Measurements from ENCODE around the gene VPS25. TPM values are rescaled to one million over a fixed set of nuclear protein-coding genes. Genes with fewer than 3 reads are reported as not detected.

The VPS25 gene
- total and polyA plus RNA-seq, 9 of the 15 experiments (the other 6 are each of a cell fraction or from before 2014, with no cell fraction given), result 123 to 352 (median 180) TPM

DNA sequence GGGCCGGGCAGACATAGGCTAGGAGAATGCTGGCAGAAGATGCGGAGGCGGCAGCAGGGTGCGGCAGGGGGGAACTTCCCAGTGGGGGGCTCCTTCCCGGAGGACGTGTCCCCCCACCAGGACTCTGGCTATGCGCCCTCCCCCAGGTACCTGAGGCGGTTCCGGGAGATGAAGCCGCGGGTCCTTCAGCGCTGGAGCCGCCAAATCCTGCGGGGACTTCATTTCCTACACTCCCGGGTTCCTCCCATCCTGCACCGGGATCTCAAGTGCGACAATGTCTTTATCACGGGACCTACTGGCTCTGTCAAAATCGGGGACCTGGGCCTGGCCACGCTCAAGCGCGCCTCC is 10.5 kb downstream of the VPS25 start (continued):
- TF ChIP-seq, protein P1, sequence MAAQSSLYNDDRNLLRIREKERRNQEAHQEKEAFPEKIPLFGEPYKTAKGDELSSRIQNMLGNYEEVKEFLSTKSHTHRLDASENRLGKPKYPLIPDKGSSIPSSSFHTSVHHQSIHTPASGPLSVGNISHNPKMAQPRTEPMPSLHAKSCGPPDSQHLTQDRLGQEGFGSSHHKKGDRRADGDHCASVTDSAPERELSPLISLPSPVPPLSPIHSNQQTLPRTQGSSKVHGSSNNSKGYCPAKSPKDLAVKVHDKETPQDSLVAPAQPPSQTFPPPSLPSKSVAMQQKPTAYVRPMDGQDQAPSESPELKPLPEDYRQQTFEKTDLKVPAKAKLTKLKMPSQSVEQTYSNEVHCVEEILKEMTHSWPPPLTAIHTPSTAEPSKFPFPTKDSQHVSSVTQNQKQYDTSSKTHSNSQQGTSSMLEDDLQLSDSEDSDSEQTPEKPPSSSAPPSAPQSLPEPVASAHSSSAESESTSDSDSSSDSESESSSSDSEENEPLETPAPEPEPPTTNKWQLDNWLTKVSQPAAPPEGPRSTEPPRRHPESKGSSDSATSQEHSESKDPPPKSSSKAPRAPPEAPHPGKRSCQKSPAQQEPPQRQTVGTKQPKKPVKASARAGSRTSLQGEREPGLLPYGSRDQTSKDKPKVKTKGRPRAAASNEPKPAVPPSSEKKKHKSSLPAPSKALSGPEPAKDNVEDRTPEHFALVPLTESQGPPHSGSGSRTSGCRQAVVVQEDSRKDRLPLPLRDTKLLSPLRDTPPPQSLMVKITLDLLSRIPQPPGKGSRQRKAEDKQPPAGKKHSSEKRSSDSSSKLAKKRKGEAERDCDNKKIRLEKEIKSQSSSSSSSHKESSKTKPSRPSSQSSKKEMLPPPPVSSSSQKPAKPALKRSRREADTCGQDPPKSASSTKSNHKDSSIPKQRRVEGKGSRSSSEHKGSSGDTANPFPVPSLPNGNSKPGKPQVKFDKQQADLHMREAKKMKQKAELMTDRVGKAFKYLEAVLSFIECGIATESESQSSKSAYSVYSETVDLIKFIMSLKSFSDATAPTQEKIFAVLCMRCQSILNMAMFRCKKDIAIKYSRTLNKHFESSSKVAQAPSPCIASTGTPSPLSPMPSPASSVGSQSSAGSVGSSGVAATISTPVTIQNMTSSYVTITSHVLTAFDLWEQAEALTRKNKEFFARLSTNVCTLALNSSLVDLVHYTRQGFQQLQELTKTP (IDR thresholded peaks at IDR 0.05; ENCODE audit: low read depth in 1 of 2, partially characterized antibody in 2 of 2), result no peak

DNA sequence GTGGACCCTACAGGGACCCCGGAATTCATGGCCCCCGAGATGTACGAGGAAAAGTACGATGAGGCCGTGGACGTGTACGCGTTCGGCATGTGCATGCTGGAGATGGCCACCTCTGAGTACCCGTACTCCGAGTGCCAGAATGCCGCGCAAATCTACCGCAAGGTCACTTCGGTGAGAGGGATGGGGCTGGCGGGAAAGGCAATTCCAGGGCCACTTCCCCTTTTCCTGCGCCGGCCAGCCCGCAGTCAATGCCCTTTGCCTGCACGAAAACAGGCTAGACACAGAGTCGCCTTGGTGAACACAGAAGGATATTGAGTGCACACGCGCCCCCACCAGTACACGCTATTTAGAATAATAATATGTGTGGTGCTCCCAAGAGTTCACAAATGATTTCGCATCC is 11.2 kb downstream of the VPS25 start:
- H3K27ac ChIP-seq (ENCODE audit: extremely low read depth, low read depth, low read length), result no peak overlapping the region
- H3K36me3 ChIP-seq (ENCODE audit: control insufficient read depth, insufficient read depth, low read length), result peaks cover 71% of the 10 kb centered on the region
- CTCF ChIA-PET (ENCODE audit: low intra/inter-chr PET ratio), result interaction anchor here (0.5 kb wide), 1 partner anchor 55 kb away, joined by 3 read pairs; no protein-coding TSS in a partner anchor
- no peak overlapping the region for H2AFZ ChIP-seq (ENCODE audit: low read depth, low read length)
- peaks cover 33% of the 10 kb centered on the region for H3K79me2 ChIP-seq (ENCODE audit: control insufficient read depth, insufficient read depth, low read length)
- POLR2A ChIA-PET, result interaction anchor here (5.2 kb wide), 1 partner anchor 12 kb away, joined by 47 read pairs; the partner anchor contains the start of genes CNTD1 and COA3
- in situ Hi-C loops (cut with MboI) (no loop called here), intact Hi-C loops (cut with micrococcal nuclease) (no loop called here)
- peaks cover 17 to 68% of the 10 kb centered on the region in 2 experiments; a peak in 4 of 5 replicates for H3K4me1 ChIP-seq (replicated peaks in 1 of 2; ENCODE audit: control insufficient read depth in 2 of 2, insufficient read depth in 2 of 2, low read length in 2 of 2)
- H3K9me1 ChIP-seq (ENCODE audit: control insufficient read depth, insufficient read depth, low read length), result no peaks in the 10 kb centered on the region
- H3K4me2 ChIP-seq (ENCODE audit: insufficient read depth, low read length), result no peak overlapping the region
- DNase-seq (ENCODE audit: extremely low read depth in 1 of 4, low spot score in 3 of 4), result no peak
- FAIRE-seq, result no peak
- no peaks in the 10 kb centered on the region for H3K9me3 ChIP-seq (replicated peaks; ENCODE audit: control insufficient read depth, insufficient read depth, low read depth, low read length)
- TF ChIP-seq, protein P2, sequence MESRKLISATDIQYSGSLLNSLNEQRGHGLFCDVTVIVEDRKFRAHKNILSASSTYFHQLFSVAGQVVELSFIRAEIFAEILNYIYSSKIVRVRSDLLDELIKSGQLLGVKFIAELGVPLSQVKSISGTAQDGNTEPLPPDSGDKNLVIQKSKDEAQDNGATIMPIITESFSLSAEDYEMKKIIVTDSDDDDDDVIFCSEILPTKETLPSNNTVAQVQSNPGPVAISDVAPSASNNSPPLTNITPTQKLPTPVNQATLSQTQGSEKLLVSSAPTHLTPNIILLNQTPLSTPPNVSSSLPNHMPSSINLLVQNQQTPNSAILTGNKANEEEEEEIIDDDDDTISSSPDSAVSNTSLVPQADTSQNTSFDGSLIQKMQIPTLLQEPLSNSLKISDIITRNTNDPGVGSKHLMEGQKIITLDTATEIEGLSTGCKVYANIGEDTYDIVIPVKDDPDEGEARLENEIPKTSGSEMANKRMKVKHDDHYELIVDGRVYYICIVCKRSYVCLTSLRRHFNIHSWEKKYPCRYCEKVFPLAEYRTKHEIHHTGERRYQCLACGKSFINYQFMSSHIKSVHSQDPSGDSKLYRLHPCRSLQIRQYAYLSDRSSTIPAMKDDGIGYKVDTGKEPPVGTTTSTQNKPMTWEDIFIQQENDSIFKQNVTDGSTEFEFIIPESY (CRISPR knock-in tag; IDR thresholded peaks at IDR 0.05), result peak; percentile 82
- no peak for TF ChIP-seq RFX1 (IDR thresholded peaks at IDR 0.05)
- no peak for TF ChIP-seq LEF1 (IDR thresholded peaks at IDR 0.05)
- no peak for TF ChIP-seq NR2C1 (IDR thresholded peaks at IDR 0.05)
- TF ChIP-seq NR2C1 (tag; IDR thresholded peaks at IDR 0.05), result no peak
- peak; percentile 61 for TF ChIP-seq SPI1 (IDR thresholded peaks at IDR 0.05; ENCODE audit: borderline replicate concordance, low read depth, low read length)
- no peak for TF ChIP-seq ZNF780A (CRISPR knock-in tag; IDR thresholded peaks at IDR 0.05)
- no peak for TF ChIP-seq MCM7 (IDR thresholded peaks at IDR 0.05)
- TF ChIP-seq CSDE1 (IDR thresholded peaks at IDR 0.05), result no peak
- no peak for TF ChIP-seq ATF7 (IDR thresholded peaks at IDR 0.05)
- no peak for ATAC-seq
- BruUV-seq (replicated peaks), result no TSS peak
- WGBS (ENCODE audit: insufficient coverage, low coverage, missing lambda C conversion rate), result 94% methylated on average over 24 of the region's 25 CpGs
- H3K27me3 ChIP-seq (ENCODE audit: control insufficient read depth in 2 of 2, insufficient read depth in 2 of 2, low read length in 2 of 2), result no peaks in the 10 kb centered on the region
- no peak overlapping the region for H3K9ac ChIP-seq (ENCODE audit: insufficient read depth in 1 of 2, low read depth in 2 of 2, low read length in 2 of 2)
- H3K4me3 ChIP-seq, result no peak overlapping the region
- no peaks in the 10 kb centered on the region for H4K20me1 ChIP-seq (replicated peaks; ENCODE audit: control insufficient read depth, insufficient read depth, low read length)
